Choroid plexus epithelial cell (primary cell): ENCODE results near the gene TMUB1.

Experiments used
- DNase-seq: peaks from one replicate; pipeline ENCODE4 v3.0.0-alpha.2; 2010; ENCODE audit warnings: low read depth
- H3K4me3 ChIP-seq: 2 replicates; pipeline ENCODE4 v1.5.1; 2011; ENCODE audit warnings: low read depth, mild to moderate bottlenecking, control low read depth, low read length, moderate library complexity
- TF ChIP-seq, protein P1 (sequence below): conservative IDR thresholded peaks from 2 replicates; pipeline ENCODE4 v1.5.1; 2011; ENCODE audit warnings: low read depth, mild to moderate bottlenecking, control low read depth, inconsistent platforms, low read length, moderate library complexity

TMUB1 gene

DNA sequence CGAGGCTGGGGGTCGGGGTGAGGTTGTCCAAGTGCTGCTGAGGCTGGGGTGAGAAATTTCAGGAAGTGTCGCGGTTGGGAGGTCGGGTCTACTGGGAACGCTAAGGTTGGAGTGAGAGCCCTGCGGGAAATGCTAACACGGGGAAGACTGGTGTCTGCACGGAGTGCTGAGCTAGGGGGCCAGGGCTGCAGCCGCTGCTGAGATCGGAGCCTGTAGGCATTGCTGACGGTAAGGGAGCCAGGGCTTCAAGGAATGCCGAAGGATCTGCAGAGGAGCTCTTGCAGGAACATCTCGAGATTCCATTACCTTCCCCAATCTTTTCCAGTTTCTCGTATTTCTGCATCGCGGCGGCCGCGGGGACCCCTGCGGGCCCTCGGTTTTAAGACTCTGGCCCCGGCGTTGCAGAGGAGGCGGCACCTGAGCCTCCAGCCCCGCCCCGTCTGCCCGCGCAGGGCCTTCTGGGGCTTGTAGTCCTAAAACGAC is 25.7 kb downstream of the TMUB1 start, which contains the start of gene CDK5:
TSS of gene CDK5 (minus strand) at position 392 of the 483 bp plus-strand sequence. CDS start at position 343, 49 bp downstream.
- TF ChIP-seq, protein P1, sequence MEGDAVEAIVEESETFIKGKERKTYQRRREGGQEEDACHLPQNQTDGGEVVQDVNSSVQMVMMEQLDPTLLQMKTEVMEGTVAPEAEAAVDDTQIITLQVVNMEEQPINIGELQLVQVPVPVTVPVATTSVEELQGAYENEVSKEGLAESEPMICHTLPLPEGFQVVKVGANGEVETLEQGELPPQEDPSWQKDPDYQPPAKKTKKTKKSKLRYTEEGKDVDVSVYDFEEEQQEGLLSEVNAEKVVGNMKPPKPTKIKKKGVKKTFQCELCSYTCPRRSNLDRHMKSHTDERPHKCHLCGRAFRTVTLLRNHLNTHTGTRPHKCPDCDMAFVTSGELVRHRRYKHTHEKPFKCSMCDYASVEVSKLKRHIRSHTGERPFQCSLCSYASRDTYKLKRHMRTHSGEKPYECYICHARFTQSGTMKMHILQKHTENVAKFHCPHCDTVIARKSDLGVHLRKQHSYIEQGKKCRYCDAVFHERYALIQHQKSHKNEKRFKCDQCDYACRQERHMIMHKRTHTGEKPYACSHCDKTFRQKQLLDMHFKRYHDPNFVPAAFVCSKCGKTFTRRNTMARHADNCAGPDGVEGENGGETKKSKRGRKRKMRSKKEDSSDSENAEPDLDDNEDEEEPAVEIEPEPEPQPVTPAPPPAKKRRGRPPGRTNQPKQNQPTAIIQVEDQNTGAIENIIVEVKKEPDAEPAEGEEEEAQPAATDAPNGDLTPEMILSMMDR: no peak
- no peak for DNase-seq

DNA sequence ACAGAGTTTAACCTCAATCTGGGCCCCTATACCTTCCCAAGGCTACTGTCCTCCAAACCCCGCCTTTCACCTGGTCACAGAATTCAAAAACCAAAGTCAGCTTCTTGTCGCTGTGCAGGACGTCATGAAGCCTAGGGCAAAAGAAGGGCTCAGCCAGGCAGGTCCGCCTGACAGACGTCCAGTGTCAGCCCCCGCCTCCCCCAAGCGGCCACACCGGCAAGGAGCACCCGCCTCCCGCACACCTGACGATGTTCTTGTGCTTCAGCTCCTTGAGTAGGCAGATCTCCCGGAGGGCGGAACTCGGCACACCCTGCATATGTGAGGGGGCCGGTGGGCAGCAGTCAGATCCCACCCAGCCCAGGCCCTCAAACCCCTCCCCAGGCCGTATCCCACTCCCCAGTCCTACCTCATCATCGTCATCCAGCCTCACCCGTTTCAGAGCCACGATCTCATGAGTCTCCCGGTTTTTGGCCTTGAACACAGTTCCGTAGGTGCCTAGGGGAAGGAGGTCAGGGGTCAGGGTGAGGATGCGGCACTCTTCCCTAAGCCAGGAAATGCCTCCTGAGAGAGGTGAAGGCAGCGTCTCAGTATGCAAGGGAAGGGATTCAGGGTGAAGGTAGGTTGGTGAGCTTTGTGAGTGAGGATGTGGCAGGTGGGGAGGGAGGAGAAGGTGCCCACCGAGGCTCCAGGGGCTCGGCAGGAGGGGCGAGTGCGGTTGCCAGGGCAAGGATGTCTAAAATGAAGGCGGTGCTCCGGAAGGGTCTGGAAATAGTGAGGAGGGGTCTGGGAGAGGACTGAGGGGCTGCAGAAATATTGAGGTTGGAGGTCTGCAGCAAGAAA is 26.4 kb downstream of the TMUB1 start:
- no peak for DNase-seq
- H3K4me3 ChIP-seq: peak overlapping the region; percentile 78
- TF ChIP-seq, protein P1: no peak

More for the DNA sequence above, 25.7 kb downstream of the TMUB1 start, which contains the start of gene CDK5:
- H3K4me3 ChIP-seq: peak within 1 kb of the TSS; percentile 78

DNA sequence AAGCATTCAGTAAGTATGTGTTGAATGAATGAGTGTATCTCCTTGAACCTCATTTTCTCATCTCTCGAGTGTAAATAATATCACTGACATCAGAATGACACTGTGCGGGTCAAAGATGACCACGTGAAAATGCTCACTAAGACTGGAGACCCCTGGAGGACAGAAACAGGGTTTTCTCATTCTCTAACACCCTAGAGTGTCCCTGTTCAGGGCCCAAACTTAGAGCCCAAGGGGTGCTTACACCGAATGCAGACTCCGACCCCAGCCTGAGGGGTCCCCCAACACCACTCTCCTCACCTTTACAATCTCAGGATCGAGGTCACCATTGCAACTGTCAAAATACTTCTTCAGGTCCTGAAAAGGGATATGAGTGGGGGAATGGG is 27.0 kb downstream of the TMUB1 start:
- H3K4me3 ChIP-seq: no peak overlapping the region
- DNase-seq: no peak
- TF ChIP-seq, protein P1: no peak

DNA sequence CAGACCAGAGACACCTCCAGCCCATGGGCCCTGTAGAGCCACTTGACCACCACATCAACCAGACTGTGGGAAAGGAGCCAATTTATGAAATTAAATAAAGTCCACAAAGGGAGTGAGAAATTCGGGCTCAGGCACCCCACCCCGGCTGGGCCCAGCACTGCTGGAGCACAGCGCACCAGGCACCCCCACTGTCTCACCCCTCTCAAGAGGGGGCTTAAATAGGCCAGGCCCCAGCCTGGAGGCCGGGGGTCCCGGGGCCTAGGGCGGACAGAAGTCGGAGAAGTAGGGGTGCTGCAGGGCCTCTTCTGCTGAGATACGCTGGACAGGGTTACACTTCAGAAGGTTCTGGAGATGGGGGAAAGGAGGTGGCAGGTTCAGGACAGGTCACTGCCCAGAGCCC is 29.5 kb downstream of the TMUB1 start:
- no peak overlapping the region for H3K4me3 ChIP-seq
- DNase-seq: no peak
- TF ChIP-seq, protein P1: no peak

DNA sequence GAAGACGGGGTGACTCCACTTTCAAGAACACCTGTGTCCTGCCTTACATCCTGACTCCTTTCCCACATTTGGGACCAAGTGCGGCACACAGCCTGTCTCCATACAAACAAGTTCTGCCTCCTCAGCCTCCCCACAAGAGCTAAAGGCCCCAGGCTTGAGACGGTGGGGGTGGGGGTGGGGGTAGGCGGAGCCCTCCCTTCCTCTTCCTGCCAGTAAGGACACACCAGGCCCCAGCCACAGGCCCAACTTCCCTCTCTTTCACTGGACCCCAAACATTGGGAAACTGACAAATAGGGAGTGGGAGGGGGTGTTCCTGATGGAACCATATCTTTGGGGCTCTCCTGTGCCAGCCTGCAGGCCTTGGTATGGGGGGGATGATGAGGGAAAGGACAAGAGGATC is 30.2 kb downstream of the TMUB1 start:
- no peak for DNase-seq
- TF ChIP-seq, protein P1: no peak
- H3K4me3 ChIP-seq: no peak overlapping the region

DNA sequence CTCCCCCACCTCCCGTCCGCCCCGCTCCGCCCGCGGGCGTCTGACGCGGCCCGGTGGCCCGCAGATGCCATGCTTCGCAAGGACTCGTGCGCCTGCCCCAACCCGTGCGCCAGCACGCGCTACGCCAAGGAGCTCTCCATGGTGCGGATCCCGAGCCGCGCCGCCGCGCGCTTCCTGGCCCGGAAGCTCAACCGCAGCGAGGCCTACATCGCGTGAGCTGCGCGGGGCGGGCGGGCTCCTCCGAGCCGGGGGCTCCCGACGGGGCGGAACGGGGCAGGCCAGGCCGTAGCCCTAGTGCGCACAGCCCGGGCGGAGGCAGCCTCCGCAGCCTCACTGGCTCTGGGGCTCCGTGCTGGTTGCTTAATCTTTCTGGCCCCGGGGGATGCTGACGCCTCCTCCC is 32.2 kb downstream of the TMUB1 start:
- peak; percentile 79 for DNase-seq
- no peak overlapping the region for H3K4me3 ChIP-seq
- TF ChIP-seq, protein P1: no peak
